Esophagus muscularis mucosa (tissue), 4 donors: ENCODE data around the gene TMED10. TPM values are rescaled to one million over a fixed set of nuclear protein-coding genes. Genes with fewer than 3 reads are reported as not detected.

ENCODE experiments used
- DNase-seq: peaks from one replicate; pipeline ENCODE4 v3.0.0-alpha.2; 2017; ENCODE audit errors: extremely low spot score
- H3K27ac ChIP-seq, 4 donors: fragments of 200-600 bp; sonication (generic); replicated peaks in 1 of 4; 1 replicate in 3 of 4; 2 replicates in 1 of 4; pipeline ENCODE4 v1.5.1; 2016 to 2019; ENCODE audit warnings: mild to moderate bottlenecking in 1 of 4
- H3K27me3 ChIP-seq, 4 donors: fragments of 200-600 bp; sonication (generic); one replicate each; pipeline versions ENCODE4 v1.5.1 to v1.6.0; 2016 to 2019
- H3K36me3 ChIP-seq, 4 donors: fragments of 200-600 bp; sonication (generic); one replicate each; pipeline ENCODE4 v1.5.1; 2016 to 2019
- H3K4me1 ChIP-seq, 4 donors: fragments of 200-600 bp; sonication (generic); one replicate each; pipeline ENCODE4 v1.5.1; 2016 to 2019
- H3K4me3 ChIP-seq, 4 donors: fragments of 200-600 bp; sonication (generic); 1 replicate in 2 of 4; 2 replicates in 2 of 4; pipeline ENCODE4 v1.5.1; 2016 to 2019; ENCODE audit warnings: mild to moderate bottlenecking in 4 of 4, moderate library complexity in 1 of 4
- H3K9me3 ChIP-seq, 4 donors: fragments of 200-600 bp; sonication (generic); 1 replicate in 3 of 4; 2 replicates in 1 of 4; pipeline ENCODE4 v1.5.1; 2016 to 2019
- CTCF ChIP-seq, 3 experiments: fragments of 200-600 bp in 2 of 3; fragments of 450-650 bp in 1 of 3; sonication (generic) in 2 of 3; IDR thresholded peaks; one replicate each; pipeline ENCODE4 v1.5.1; 2017 to 2019; ENCODE audit warnings: antibody characterized with exemption in 3 of 3, mild to moderate bottlenecking in 2 of 3, moderate library complexity in 1 of 3
- EP300 ChIP-seq: sonication (generic); formaldehyde crosslinking; IDR thresholded peaks from one replicate; pipeline ENCODE4 v1.6.1; 2017; ENCODE audit warnings: antibody characterized with exemption
- POLR2A ChIP-seq: fragments of 450-650 bp; IDR thresholded peaks from one replicate; pipeline ENCODE4 v1.6.1; 2017; ENCODE audit warnings: antibody characterized with exemption, moderate library complexity, mild to moderate bottlenecking, low read depth
- POLR2AphosphoS5 ChIP-seq, 2 donors: sonication (generic); formaldehyde crosslinking; IDR thresholded peaks; one replicate each; pipeline ENCODE4 v1.6.1; 2017; ENCODE audit warnings: antibody characterized with exemption in 2 of 2
- WGBS: methylation state at CpG from one replicate; pipeline ENCODE4 v1.1.5; 2018; 5-methylcytosine and 5-hydroxymethylcytosine counted together
- intact Hi-C: fragments of 100-400 bp; cut with DNase I; formaldehyde crosslinking; loops from one replicate; pipeline ENCODE4 v1.15.1; 2023
- total RNA-seq, 4 donors: library from RNA; depleted of rRNA; stranded (reverse); fragments of >200 nt; gene quantifications; one replicate each; pipeline versions ENCODE4 v1.1.0 to v1.2.1, GENCODE V29; 2016

Gene TMED10
- total RNA-seq, 4 donors from 2014 or later, result 115 to 164 (median 129) TPM

GRCh38 chr14:75142494-75142893 lies 33.9 kb downstream of the TMED10 start:
- WGBS, result 44% methylated on average over 1 of the region's 1 CpG
- intact Hi-C loops, result no loop called here
- Histone ChIP-seq H3K9me3 (no peaks in the 10 kb centered on the region), H3K4me3 (no peak overlapping the region), H3K27ac (peak overlapping the region in 3 of 4 donors; percentile 12 to 82 (median 82)), H3K36me3 (peaks cover 0 to 17% (median 4%) of the 10 kb centered on the region in 4 donors), H3K4me1 (peaks cover 28 to 84% (median 64%) of the 10 kb centered on the region in 4 donors), H3K27me3 (no peaks in the 10 kb centered on the region)
- DNase-seq, result no peak
- TF ChIP-seq CTCF (IDR thresholded peaks at IDR 0.05) (no peak), EP300 (no peak), POLR2A (no peak), POLR2AphosphoS5 (IDR thresholded peaks at IDR 0.05) (no peak)

- no peak for TF ChIP-seq EP300
- TF ChIP-seq CTCF (IDR thresholded peaks at IDR 0.05), result peak in 2 of 3 experiments; percentile 21 to 29
- Histone ChIP-seq H3K4me3 (no peak overlapping the region), H3K27ac (peak overlapping the region in 2 of 4 donors; percentile 12 to 82), H3K36me3 (peaks cover 0 to 17% (median 4%) of the 10 kb centered on the region in 4 donors), H3K4me1 (peaks cover 23 to 79% (median 59%) of the 10 kb centered on the region in 4 donors), H3K9me3 (no peaks in the 10 kb centered on the region), H3K27me3 (no peaks in the 10 kb centered on the region)
- DNase-seq, result no peak
- intact Hi-C loops, result no loop called here
Observed at GRCh38 chr14:75141967-75142366, 34.4 kb downstream of the TMED10 start.

- DNase-seq, result no peak
- Histone ChIP-seq H3K4me3 (no peak overlapping the region), H3K36me3 (peaks cover 0 to 18% (median 4%) of the 10 kb centered on the region in 4 donors), H3K27ac (no peak overlapping the region), H3K9me3 (no peaks in the 10 kb centered on the region), H3K4me1 (peaks cover 20 to 70% (median 52%) of the 10 kb centered on the region in 4 donors), H3K27me3 (no peaks in the 10 kb centered on the region)
- TF ChIP-seq POLR2A (no peak), POLR2AphosphoS5 (IDR thresholded peaks at IDR 0.05) (no peak), CTCF (IDR thresholded peaks at IDR 0.05) (no peak), EP300 (no peak)
- 70% methylated on average over 2 of the region's 2 CpGs for WGBS
- intact Hi-C loops, result no loop called here
Observed at GRCh38 chr14:75141062-75141461, 35.4 kb downstream of the TMED10 start.

GRCh38 chr14:75140620-75141019 lies 35.8 kb downstream of the TMED10 start:
- Histone ChIP-seq H3K4me3 (no peak overlapping the region), H3K27ac (no peak overlapping the region), H3K36me3 (peaks cover 0 to 22% (median 4%) of the 10 kb centered on the region in 4 donors), H3K4me1 (peaks cover 20 to 68% (median 51%) of the 10 kb centered on the region in 4 donors), H3K27me3 (no peaks in the 10 kb centered on the region), H3K9me3 (no peaks in the 10 kb centered on the region)
- DNase-seq, result no peak
- 78% methylated on average over 2 of the region's 2 CpGs for WGBS
- TF ChIP-seq EP300, result no peak
- no peak for TF ChIP-seq POLR2AphosphoS5 (IDR thresholded peaks at IDR 0.05)
- TF ChIP-seq CTCF (IDR thresholded peaks at IDR 0.05), result no peak
- TF ChIP-seq POLR2A, result no peak
- intact Hi-C loops, result no loop called here

- DNase-seq, result no peak
- Histone ChIP-seq H3K9me3 (no peaks in the 10 kb centered on the region), H3K4me1 (peaks cover 17 to 53% (median 39%) of the 10 kb centered on the region in 4 donors), H3K4me3 (no peak overlapping the region), H3K27me3 (no peaks in the 10 kb centered on the region), H3K36me3 (peaks cover 7 to 24% (median 14%) of the 10 kb centered on the region in 4 donors), H3K27ac (peak overlapping the region in 2 of 4 donors; percentile 24 to 41)
- WGBS, result 94% methylated on average over 2 of the region's 2 CpGs
- intact Hi-C loops, result no loop called here
- no peak for TF ChIP-seq POLR2AphosphoS5 (IDR thresholded peaks at IDR 0.05)
- no peak for TF ChIP-seq POLR2A
- TF ChIP-seq EP300, result no peak
- no peak for TF ChIP-seq CTCF (IDR thresholded peaks at IDR 0.05)
Observed at GRCh38 chr14:75139185-75139584, 37.2 kb downstream of the TMED10 start.
